ENCODE data around the gene KIAA1614. TPM values are rescaled to one million over a fixed set of nuclear protein-coding genes. Genes with fewer than 3 reads are reported as not detected.
A peak's percentile ranks its signal among the peaks of the same experiment; 100 is the strongest.

KIAA1614 gene
- total RNA-seq, result 5.9 and 6.1 TPM in 2 replicates

GRCh38 chr1:180912801-180913565 is at the start of gene KIAA1614:
Gene KIAA1614 (plus strand): TSS chr1:180912897. CDS start chr1:180913244, 347 bp downstream.
- DNase-seq, result peak; percentile 53

- DNase-seq, result peak; percentile 78
Measured at GRCh38 chr1:180863158-180863775, 49.4 kb upstream of the KIAA1614 start.

DNA sequence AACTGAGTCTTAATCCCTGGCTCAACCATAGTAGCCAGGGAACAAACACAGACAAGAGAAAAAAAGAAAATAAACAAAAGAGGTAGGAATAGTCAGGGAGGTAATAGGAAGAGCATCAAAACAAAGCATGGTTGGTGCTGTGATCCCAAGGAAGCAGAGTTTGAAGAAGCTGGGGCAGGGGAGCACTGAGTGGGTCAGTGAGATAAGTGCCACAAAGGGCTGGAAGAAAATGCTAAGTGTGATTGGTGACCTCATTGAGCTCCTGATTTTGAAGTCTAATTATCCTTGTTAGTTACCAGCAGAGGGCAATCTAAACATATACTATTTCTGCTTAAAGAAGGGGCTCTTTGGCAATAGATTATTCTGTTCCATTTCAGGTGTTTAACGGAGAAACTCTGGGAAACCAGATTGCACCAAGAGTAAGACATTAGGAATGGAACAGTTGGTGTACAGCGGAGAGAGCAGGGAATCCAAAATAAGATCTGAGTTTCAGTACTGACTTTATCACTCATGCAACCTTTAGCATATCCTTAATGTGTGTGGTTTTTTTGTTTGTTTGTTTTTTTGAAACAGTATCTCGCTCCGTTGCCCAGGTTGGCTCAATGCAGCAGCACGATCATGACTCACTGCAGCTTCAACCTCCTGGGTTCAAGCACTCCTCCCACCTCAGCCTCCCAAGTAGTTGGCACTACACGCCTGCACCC is 30.7 kb upstream of the KIAA1614 start:
- peak; percentile 73 for DNase-seq

DNA sequence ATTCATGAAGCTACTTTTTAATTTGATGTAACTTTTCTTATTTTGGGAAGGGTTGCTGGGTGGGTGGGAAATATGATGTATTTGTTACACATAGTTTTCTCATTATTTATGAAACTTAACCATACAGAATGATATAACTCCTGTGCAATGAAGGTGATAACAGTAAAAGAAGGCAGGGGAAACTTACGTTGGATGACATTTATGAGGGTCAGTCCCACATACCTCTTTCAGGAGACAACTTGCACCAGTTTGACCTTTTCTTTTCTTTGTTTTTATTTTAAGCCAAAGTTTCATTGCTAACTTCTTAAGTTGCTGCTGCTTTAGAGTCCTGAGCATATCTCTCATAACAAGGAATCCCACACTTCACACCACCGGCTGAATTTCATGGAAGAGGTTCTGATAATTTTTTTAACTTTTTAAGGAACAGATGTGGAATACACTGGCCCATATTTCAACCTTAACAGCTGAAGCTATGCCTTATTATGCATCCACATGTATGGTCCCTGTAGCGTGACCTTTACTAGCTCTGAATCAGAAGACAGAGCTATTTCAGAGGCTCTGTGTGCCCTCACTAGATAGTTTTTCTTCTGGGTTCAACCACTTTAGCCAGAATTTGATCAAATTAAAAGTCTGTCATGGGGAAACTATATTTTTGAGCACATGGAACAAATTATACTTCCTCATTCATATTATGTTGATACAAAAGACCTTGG is 28.0 kb upstream of the KIAA1614 start:
- no peak for DNase-seq

DNA sequence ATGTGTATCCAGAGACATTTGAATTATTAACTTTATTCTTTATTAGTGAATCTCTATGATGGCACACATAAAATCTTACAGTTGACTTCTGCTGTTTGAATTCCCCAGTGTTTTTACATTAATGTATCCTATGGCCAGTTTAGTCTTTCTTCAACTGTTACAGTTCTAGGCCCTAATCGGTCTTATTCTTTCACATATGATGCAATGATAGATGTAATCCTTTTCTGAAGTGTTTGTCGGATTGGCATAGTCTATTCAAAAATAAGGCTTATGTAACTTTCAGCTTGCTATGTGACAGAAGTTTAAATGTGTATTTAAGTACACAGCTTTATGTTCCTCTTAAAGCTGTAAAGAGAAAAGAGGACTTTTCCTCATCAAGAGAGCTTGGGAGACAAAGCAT is 26.4 kb upstream of the KIAA1614 start:
- DNase-seq, result no peak

- DNase-seq, result no peak
Measured at GRCh38 chr1:180887841-180888240, 24.9 kb upstream of the KIAA1614 start.

- DNase-seq, result no peak
Measured at GRCh38 chr1:180888870-180889269, 23.8 kb upstream of the KIAA1614 start.

GRCh38 chr1:180889325-180889724 is 23.4 kb upstream of the KIAA1614 start:
- no peak for DNase-seq

- DNase-seq, result no peak
Measured at GRCh38 chr1:180892272-180892671, 20.4 kb upstream of the KIAA1614 start.

GRCh38 chr1:180892675-180893074 is 20.0 kb upstream of the KIAA1614 start:
- DNase-seq, result no peak

DNA sequence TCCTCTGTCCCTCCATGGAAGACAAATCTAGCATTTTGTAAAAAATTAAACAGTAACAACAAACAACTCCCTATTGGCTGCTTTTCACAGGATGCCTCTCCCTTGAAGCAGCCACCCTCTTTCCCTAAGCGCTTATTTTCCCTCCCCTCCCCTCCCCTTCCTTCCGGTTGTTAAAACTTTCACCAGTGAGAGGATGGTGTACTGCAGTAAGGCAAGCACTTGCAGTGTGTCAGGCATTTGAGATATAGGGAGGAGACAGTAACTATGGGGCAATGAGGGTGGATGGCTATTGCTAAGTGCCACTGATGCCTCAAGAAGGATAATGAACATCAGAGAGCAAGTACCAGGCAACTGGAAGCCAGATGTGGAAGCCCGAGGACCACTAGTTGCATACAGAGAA is 19.1 kb upstream of the KIAA1614 start:
- DNase-seq, result peak; percentile 23

DNA sequence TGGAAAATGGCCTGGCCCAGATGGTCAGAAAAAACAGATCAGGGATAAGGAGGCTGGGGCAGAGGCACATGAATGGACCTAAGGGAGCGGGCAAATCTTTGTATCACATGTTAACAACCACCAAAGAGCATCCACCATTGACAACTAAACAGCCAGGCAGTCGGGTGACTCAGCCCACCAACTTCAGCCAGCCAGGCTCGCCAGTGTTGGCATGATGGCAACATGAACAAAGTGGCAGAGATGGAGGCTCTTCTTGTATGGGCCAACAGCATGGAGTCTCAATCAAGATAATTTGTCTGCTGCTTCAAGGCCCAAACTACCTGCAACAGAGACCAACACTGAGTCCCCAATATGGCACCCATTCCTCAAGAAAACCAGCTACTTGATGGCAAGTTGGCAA is 16.5 kb upstream of the KIAA1614 start:
- no peak for DNase-seq

DNA sequence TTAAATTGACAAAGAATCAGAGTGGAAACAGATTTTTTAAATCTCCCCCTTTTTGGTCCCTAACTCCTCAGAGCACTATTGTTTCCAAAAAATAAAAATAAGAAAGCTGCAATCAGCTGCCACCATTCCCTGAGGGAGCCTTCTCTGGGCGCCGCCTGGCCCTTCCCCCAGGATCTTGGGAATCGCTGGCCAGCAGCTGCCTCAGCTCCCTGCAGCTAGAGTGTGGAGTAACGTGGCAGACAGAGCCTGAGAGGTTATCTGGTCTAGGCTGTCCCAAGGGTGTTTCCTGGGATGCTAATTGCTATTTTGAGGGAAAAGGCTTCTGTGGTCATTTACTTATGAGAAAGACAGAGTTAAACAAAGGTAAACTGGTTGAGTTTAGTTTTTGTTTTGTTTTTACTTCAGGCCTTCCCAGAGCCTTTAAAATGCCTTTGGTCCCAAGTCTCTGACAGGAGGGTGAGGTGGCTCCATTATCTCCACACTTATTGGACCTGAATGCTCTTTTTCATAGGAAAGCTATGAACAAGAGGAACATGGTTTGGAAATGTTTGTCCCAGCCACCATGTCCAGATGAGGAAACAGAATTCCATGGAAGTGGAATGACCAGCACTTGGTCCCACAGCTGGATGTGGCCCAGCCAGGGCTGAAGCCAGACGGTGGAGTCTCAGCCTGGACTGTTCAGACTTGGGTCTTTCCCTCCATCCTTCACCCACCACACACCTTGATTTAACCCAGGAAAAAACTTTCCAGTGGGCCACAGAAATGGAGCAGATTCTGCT is 14.1 kb upstream of the KIAA1614 start:
- DNase-seq, result no peak

DNA sequence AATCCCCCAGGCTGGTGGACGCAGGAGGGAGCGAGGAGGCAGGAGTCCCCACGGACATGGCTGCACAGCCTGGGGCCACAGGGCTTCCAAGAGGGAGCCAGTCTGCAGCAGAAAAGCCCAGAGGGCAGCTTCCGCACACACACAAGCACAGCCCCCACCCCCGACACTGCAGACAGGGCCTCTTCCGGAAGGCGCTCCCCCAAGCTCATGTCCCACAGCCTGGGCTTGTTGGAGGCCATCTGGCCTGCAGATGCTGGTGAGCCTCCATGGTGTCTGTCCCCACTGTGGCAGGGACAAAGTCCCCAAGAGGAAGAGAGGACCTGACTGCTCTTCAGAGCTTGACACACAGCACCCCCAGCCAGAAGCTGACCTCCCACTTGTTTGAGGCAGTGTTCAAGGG is 13.4 kb upstream of the KIAA1614 start:
- DNase-seq, result no peak

GRCh38 chr1:180901076-180901990 is 11.4 kb upstream of the KIAA1614 start:
- no peak for DNase-seq

- no peak for DNase-seq
Measured at GRCh38 chr1:180902541-180902940, 10.2 kb upstream of the KIAA1614 start.

- no peak for DNase-seq
Measured at GRCh38 chr1:180905927-180906326, 6.8 kb upstream of the KIAA1614 start.

- no peak for DNase-seq
Measured at GRCh38 chr1:180906511-180906910, 6.2 kb upstream of the KIAA1614 start.

GRCh38 chr1:180907313-180908055 is 5.2 kb upstream of the KIAA1614 start:
- DNase-seq, result no peak

DNA sequence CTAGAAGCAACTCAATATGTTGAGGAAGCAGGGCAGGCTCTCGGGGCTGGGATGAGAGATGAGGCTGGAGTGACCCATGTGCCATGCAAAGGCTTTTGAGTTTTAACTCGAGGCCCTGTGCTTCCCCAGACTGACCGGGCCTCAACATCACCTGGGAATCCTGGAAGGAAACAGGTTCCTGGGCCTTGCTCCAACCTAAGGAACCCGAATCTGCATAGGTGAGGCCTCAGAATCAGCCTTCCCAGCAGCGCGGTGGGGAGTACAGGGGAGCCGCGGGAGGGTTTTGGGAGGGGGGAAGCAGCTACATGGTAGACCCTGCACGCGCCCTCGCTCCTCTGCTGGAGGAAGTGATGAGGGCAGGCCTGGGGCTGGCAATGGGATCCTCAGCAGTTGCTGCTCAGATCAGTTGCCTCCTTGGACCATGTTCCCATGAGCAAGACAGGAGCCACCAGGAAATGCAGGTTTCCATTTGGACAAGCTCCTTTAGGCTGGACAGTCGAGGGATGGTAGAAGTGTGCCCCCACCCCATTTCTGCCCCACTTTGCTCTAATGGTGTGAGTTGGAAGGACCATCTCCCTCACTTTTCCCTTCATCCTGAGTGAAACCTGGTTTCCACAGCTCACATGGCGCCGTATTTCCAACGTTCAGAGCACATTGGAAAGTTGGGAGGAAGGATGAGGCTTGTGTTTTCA is 4.5 kb upstream of the KIAA1614 start:
- DNase-seq, result no peak

Measured in dermis blood vessel endothelial cell (primary cell).